ENCODE results near the gene OR2S2.

DNA sequence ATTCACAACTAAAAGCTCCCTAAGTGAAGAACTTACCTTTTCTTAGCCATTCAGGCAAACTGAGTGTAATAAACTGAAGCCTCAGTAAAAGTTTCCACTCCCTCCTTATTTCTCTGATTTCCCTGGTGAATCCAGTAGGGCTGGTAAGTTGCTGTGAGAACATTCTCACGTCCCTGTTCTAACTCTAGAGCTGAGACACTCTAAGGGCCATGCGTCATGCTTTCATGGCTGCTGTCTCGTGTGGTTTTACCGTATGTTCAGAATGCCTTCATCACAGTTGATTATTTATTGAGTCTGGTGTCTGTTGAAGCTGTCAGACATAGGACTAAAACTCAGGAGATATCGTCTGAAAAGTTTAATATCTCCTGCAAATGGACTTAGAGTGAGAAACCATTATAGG is 1.3 kb downstream of the OR2S2 start:
- TF ChIP-seq, protein P1, sequence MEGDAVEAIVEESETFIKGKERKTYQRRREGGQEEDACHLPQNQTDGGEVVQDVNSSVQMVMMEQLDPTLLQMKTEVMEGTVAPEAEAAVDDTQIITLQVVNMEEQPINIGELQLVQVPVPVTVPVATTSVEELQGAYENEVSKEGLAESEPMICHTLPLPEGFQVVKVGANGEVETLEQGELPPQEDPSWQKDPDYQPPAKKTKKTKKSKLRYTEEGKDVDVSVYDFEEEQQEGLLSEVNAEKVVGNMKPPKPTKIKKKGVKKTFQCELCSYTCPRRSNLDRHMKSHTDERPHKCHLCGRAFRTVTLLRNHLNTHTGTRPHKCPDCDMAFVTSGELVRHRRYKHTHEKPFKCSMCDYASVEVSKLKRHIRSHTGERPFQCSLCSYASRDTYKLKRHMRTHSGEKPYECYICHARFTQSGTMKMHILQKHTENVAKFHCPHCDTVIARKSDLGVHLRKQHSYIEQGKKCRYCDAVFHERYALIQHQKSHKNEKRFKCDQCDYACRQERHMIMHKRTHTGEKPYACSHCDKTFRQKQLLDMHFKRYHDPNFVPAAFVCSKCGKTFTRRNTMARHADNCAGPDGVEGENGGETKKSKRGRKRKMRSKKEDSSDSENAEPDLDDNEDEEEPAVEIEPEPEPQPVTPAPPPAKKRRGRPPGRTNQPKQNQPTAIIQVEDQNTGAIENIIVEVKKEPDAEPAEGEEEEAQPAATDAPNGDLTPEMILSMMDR (conservative IDR thresholded peaks at IDR 0.05; ENCODE audit: low read depth, low read length), result no peak
- TF ChIP-seq POLR2A (IDR thresholded peaks at IDR 0.05; ENCODE audit: low read depth, low read length), result no peak
- TF ChIP-seq, protein P2, sequence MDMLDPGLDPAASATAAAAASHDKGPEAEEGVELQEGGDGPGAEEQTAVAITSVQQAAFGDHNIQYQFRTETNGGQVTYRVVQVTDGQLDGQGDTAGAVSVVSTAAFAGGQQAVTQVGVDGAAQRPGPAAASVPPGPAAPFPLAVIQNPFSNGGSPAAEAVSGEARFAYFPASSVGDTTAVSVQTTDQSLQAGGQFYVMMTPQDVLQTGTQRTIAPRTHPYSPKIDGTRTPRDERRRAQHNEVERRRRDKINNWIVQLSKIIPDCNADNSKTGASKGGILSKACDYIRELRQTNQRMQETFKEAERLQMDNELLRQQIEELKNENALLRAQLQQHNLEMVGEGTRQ (IDR thresholded peaks at IDR 0.05; ENCODE audit: low read depth, low read length), result no peak

Data from IMR-90 (cell line).